Measurements from ENCODE around the gene FIGN.

DNA sequence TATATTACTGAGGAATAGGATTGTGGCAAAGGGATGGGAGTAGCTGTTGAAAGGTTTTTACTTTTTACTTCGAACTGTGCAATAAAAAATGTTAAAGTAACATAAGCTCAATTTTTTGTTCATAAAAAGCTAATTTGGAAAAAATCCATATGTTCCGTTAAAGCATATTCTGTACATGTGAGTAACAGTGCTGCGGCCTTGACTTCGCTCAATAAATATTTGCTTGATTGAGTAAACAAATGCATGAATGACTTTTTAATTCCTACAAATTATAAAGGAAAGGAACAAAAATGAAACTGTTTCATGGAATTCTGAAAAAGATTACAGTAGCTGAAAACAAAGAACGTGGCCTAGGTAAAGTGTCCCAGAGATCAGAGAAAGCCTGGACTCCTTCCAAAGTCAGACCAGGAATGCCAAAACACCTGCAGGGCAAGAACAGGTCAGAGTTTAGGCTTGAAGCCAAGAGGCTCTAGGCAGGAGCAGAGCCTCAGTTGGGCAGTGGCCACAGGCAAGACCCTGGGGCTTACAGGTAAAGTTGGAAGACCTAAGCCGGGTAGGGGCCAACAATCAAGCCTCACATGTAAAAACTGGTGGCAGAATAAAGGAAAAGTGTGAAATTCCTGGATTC, 44.3 kb upstream of the FIGN start:
- no peak for TF ChIP-seq POLR2AphosphoS5 (IDR thresholded peaks at IDR 0.05)
- TF ChIP-seq, protein P1, sequence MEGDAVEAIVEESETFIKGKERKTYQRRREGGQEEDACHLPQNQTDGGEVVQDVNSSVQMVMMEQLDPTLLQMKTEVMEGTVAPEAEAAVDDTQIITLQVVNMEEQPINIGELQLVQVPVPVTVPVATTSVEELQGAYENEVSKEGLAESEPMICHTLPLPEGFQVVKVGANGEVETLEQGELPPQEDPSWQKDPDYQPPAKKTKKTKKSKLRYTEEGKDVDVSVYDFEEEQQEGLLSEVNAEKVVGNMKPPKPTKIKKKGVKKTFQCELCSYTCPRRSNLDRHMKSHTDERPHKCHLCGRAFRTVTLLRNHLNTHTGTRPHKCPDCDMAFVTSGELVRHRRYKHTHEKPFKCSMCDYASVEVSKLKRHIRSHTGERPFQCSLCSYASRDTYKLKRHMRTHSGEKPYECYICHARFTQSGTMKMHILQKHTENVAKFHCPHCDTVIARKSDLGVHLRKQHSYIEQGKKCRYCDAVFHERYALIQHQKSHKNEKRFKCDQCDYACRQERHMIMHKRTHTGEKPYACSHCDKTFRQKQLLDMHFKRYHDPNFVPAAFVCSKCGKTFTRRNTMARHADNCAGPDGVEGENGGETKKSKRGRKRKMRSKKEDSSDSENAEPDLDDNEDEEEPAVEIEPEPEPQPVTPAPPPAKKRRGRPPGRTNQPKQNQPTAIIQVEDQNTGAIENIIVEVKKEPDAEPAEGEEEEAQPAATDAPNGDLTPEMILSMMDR (IDR thresholded peaks at IDR 0.05) = no peak
- TF ChIP-seq POLR2A (IDR thresholded peaks at IDR 0.05) = no peak

Data from breast epithelium (tissue), 3 donors.